Keratinocyte (primary cell): ENCODE results near the gene HOXD8.
A peak's percentile ranks its signal among the peaks of the same experiment; 100 is the strongest.

ENCODE experiments used
- EZH2 ChIP-seq: IDR thresholded peaks from one replicate; pipeline ENCODE4 v1.6.1; 2012; ENCODE audit warnings: inconsistent platforms, mild to moderate bottlenecking, low read length, moderate library complexity
- TF ChIP-seq, protein P1 (sequence below), 3 experiments: IDR thresholded peaks in 1 of 3; conservative IDR thresholded peaks in 1 of 3; optimal IDR thresholded peaks in 1 of 3; 2 replicates in 2 of 3; 3 replicates in 1 of 3; pipeline versions ENCODE3 to v1.5.1; 2011; ENCODE audit warnings: low read length in 3 of 3, mild to moderate bottlenecking in 3 of 3, moderate library complexity in 2 of 3, control low read depth in 1 of 3, inconsistent platforms in 1 of 3; ENCODE audit not compliant: insufficient read depth in 2 of 3; ENCODE audit errors: extremely low read depth in 1 of 3

DNA sequence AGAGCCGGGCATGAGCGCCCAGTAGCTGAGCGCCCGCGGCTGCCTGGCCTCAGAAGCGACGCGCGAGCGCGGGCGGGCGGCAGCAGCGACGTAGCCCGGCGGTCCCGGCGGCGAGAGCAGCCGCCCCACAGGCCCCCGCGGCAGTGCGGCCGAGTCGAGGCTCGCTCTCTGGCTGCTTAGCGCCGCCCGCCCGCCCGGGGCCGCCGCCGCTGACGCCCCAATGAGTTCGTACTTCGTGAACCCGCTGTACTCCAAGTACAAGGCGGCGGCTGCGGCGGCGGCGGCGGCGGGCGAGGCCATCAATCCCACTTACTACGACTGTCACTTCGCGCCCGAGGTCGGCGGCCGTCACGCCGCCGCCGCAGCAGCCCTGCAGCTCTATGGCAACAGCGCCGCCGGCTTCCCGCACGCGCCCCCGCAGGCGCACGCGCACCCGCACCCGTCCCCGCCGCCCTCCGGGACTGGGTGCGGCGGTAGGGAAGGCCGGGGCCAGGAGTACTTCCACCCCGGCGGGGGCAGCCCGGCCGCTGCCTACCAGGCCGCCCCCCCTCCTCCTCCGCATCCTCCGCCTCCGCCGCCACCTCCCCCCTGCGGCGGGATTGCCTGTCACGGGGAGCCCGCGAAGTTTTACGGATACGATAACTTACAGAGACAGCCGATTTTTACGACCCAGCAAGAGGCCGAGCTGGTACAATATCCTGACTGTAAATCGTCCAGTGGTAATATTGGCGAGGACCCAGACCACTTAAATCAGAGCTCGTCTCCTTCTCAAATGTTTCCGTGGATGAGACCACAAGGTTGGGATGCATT is 847 bp downstream of the HOXD8 start:
- TF ChIP-seq, protein P1, sequence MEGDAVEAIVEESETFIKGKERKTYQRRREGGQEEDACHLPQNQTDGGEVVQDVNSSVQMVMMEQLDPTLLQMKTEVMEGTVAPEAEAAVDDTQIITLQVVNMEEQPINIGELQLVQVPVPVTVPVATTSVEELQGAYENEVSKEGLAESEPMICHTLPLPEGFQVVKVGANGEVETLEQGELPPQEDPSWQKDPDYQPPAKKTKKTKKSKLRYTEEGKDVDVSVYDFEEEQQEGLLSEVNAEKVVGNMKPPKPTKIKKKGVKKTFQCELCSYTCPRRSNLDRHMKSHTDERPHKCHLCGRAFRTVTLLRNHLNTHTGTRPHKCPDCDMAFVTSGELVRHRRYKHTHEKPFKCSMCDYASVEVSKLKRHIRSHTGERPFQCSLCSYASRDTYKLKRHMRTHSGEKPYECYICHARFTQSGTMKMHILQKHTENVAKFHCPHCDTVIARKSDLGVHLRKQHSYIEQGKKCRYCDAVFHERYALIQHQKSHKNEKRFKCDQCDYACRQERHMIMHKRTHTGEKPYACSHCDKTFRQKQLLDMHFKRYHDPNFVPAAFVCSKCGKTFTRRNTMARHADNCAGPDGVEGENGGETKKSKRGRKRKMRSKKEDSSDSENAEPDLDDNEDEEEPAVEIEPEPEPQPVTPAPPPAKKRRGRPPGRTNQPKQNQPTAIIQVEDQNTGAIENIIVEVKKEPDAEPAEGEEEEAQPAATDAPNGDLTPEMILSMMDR (optimal IDR thresholded peaks at IDR 0.05 in 1 of 3, IDR thresholded peaks at IDR 0.05 in 1 of 3, conservative IDR thresholded peaks at IDR 0.05 in 1 of 3; ENCODE audit: extremely low read depth in 1 of 3, insufficient read depth in 2 of 3, low read length in 3 of 3): no peak
- peak; percentile 94 for TF ChIP-seq EZH2
